Measurements from ENCODE around the gene COQ4. TPM values are rescaled to one million over a fixed set of nuclear protein-coding genes. Genes with fewer than 3 reads are reported as not detected.
A peak's percentile ranks its signal among the peaks of the same experiment; 100 is the strongest.

The COQ4 gene
- total and polyA plus RNA-seq, 2 of the 8 experiments (the other 6 are each of a cell fraction or from before 2014, with no cell fraction given), result 32.3 to 58.8 TPM

- 94% methylated on average over 9 of the region's 12 CpGs; no CpG with 5 or more reads in 1 of the 2 experiments for WGBS, 2 experiments (ENCODE audit: extremely low coverage in 1 of 2, insufficient coverage in 1 of 2, insufficient read length in 1 of 2, insufficient replicate concordance in 2 of 2, low coverage in 1 of 2, low lambda C conversion rate in 2 of 2, missing lambda C conversion rate in 1 of 2)
- Histone ChIP-seq H3K79me2 (ENCODE audit: control insufficient read depth in 1 of 2, insufficient read depth in 2 of 2, low read length in 2 of 2) (no peaks in the 10 kb centered on the region), H2AFZ (ENCODE audit: low read length) (no peak overlapping the region), H2BK15ac (ENCODE audit: low read length) (no peak overlapping the region), H3K4me3 (ENCODE audit: extremely low read depth in 1 of 4, insufficient read depth in 2 of 4, low read depth in 3 of 4, low read length in 4 of 4) (no peak overlapping the region), H3K9ac (replicated peaks in 1 of 4; ENCODE audit: extremely low read depth in 1 of 4, low read depth in 3 of 4, low read length in 3 of 4) (no peak overlapping the region), H3K27me3 (replicated peaks in 1 of 4; ENCODE audit: control insufficient read depth in 3 of 4, extremely low read depth in 1 of 4, insufficient read depth in 3 of 4, low read length in 3 of 4) (no peaks in the 10 kb centered on the region), H3K27ac (ENCODE audit: low read depth, low read length) (no peak overlapping the region), H3K18ac (ENCODE audit: extremely low read depth, low read length) (no peak overlapping the region), H3K14ac (ENCODE audit: insufficient read length) (no peak overlapping the region), H2BK12ac (ENCODE audit: low read depth, low read length) (no peak overlapping the region), H2BK120ac (replicated peaks; ENCODE audit: low read depth, low read length) (no peak overlapping the region), H3K36me3 (ENCODE audit: control insufficient read depth in 2 of 4, insufficient read depth in 4 of 4, low read length in 3 of 4) (peaks cover 0 to 12% (median 4%) of the 10 kb centered on the region in 4 experiments; a peak in 5 of 8 replicates), H3K4ac (replicated peaks; ENCODE audit: insufficient read length, low read depth, low read length) (no peak overlapping the region), H3K4me1 (replicated peaks in 1 of 4; ENCODE audit: control insufficient read depth in 3 of 4, insufficient read depth in 4 of 4, low read length in 3 of 4) (no peaks in the 10 kb centered on the region), H3K79me1 (ENCODE audit: low read depth, low read length) (no peaks in the 10 kb centered on the region), H3K23ac (ENCODE audit: insufficient read length) (no peak overlapping the region), H3K56ac (replicated peaks; ENCODE audit: insufficient read length, low read depth, low read length) (no peak overlapping the region), H4K8ac (ENCODE audit: extremely low read depth, insufficient read depth, low read length) (no peak overlapping the region), H2BK20ac (ENCODE audit: low read length) (no peak overlapping the region), H2AK5ac (ENCODE audit: low read depth, low read length) (no peak overlapping the region), H4K91ac (replicated peaks; ENCODE audit: insufficient read length, low read length) (no peak overlapping the region), H4K5ac (ENCODE audit: insufficient read length, low read depth, low read length) (no peak overlapping the region), H4K20me1 (replicated peaks in 1 of 2; ENCODE audit: control insufficient read depth in 1 of 2, insufficient read depth in 2 of 2, low read length in 2 of 2) (peaks cover 0 to 1% of the 10 kb centered on the region in 2 experiments), H3K23me2 (ENCODE audit: low read depth, low read length) (no peaks in the 10 kb centered on the region; the same call in 1 of the 2 replicates), H2BK5ac (ENCODE audit: low read depth, low read length) (no peak overlapping the region), H3K4me2 (ENCODE audit: insufficient read depth in 1 of 2, low read depth in 2 of 2, low read length in 2 of 2) (no peak overlapping the region), H3K9me3 (ENCODE audit: insufficient read depth in 2 of 2, low read depth in 1 of 2, low read length in 1 of 2) (no peaks in the 10 kb centered on the region)
- CTCF ChIA-PET (ENCODE audit: partially characterized antibody), result interaction anchor here (0.7 to 2.3 kb wide), 6 partner anchors 10 to 56 kb away, joined by 3 to 19 read pairs (median 3); no protein-coding TSS in a partner anchor
- no peak for TF ChIP-seq RNF2 (IDR thresholded peaks at IDR 0.05; ENCODE audit: borderline replicate concordance, low read depth, low read length, missing control alignments, poor library complexity, severe bottlenecking)
- TF ChIP-seq, protein P1, sequence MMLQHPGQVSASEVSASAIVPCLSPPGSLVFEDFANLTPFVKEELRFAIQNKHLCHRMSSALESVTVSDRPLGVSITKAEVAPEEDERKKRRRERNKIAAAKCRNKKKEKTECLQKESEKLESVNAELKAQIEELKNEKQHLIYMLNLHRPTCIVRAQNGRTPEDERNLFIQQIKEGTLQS (IDR thresholded peaks at IDR 0.05; ENCODE audit: insufficient read depth, low read depth, low read length), result no peak
- TF ChIP-seq, protein P2, sequence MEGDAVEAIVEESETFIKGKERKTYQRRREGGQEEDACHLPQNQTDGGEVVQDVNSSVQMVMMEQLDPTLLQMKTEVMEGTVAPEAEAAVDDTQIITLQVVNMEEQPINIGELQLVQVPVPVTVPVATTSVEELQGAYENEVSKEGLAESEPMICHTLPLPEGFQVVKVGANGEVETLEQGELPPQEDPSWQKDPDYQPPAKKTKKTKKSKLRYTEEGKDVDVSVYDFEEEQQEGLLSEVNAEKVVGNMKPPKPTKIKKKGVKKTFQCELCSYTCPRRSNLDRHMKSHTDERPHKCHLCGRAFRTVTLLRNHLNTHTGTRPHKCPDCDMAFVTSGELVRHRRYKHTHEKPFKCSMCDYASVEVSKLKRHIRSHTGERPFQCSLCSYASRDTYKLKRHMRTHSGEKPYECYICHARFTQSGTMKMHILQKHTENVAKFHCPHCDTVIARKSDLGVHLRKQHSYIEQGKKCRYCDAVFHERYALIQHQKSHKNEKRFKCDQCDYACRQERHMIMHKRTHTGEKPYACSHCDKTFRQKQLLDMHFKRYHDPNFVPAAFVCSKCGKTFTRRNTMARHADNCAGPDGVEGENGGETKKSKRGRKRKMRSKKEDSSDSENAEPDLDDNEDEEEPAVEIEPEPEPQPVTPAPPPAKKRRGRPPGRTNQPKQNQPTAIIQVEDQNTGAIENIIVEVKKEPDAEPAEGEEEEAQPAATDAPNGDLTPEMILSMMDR (IDR thresholded peaks at IDR 0.05; ENCODE audit: control extremely low read depth in 1 of 3, insufficient read depth in 1 of 3, low read depth in 1 of 3, low read length in 3 of 3), result peak in 1 of 3 experiments; percentile 8; a peak in 1 of 4 replicates
- no peak for TF ChIP-seq JUND (IDR thresholded peaks at IDR 0.05; ENCODE audit: low read length)
- no peak for TF ChIP-seq E2F6 (IDR thresholded peaks at IDR 0.05)
- POLR2A ChIA-PET (ENCODE audit: partially characterized antibody), result interaction anchor here (0.6 to 1.8 kb wide), 6 partner anchors 9 to 120 kb away, joined by 3 to 9 read pairs (median 4); partner anchors contain the start of genes GOLGA2 and SWI5
- DNase-seq (ENCODE audit: low read depth in 1 of 2, low spot score in 2 of 2) (no peak), FAIRE-seq (no peak)
Observed at GRCh38 chr9:128285033-128285784, 37.4 kb upstream of the COQ4 start.
